Choroid plexus epithelial cell (primary cell): ENCODE measurements around the gene PHTF1.

ENCODE experiments used
- DNase-seq: peaks from one replicate; pipeline ENCODE4 v3.0.0-alpha.2; 2010; ENCODE audit warnings: low read depth
- H3K4me3 ChIP-seq: 2 replicates; pipeline ENCODE4 v1.5.1; 2011; ENCODE audit warnings: low read depth, mild to moderate bottlenecking, control low read depth, low read length, moderate library complexity
- CTCF ChIP-seq: conservative IDR thresholded peaks from 2 replicates; pipeline ENCODE4 v1.5.1; 2011; ENCODE audit warnings: low read depth, mild to moderate bottlenecking, control low read depth, inconsistent platforms, low read length, moderate library complexity

PHTF1 gene

GRCh38 chr1:113669988-113670387, 89.3 kb downstream of the PHTF1 start:
- TF ChIP-seq CTCF: no peak
- no peak overlapping the region for H3K4me3 ChIP-seq
- no peak for DNase-seq

- no peak for DNase-seq
- no peak overlapping the region for H3K4me3 ChIP-seq
- TF ChIP-seq CTCF: no peak
These were observed 93.2 kb downstream of the PHTF1 start for GRCh38 chr1:113666126-113666525.

- no peak for TF ChIP-seq CTCF
- H3K4me3 ChIP-seq: no peak overlapping the region
- DNase-seq: no peak
These were observed 94.2 kb downstream of the PHTF1 start for GRCh38 chr1:113665071-113665470.

- H3K4me3 ChIP-seq: no peak overlapping the region
- no peak for TF ChIP-seq CTCF
- peak; percentile 57 for DNase-seq
These were observed 95.9 kb downstream of the PHTF1 start for GRCh38 chr1:113663165-113663951.

- peak; percentile 13 for DNase-seq
- TF ChIP-seq CTCF: no peak
These were observed 97.2 kb downstream of the PHTF1 start for GRCh38 chr1:113662101-113662500.

GRCh38 chr1:113660088-113660487, 99.2 kb downstream of the PHTF1 start:
- no peak for TF ChIP-seq CTCF
- DNase-seq: no peak
- no peak overlapping the region for H3K4me3 ChIP-seq

More at GRCh38 chr1:113662101-113662500, 97.2 kb downstream of the PHTF1 start:
- H3K4me3 ChIP-seq: no peak overlapping the region

- H3K4me3 ChIP-seq: no peak overlapping the region
- no peak for DNase-seq
- TF ChIP-seq CTCF: no peak
These were observed 99.7 kb downstream of the PHTF1 start for GRCh38 chr1:113659556-113659955.
